Calu3 (cell line): Measurements from ENCODE around the gene NPTX1. TPM values are rescaled to one million over a fixed set of nuclear protein-coding genes. Genes with fewer than 3 reads are reported as not detected.

Source experiments
- BruUV-seq: library from RNA; stranded (reverse); fragments of 400-500 nt; replicated peaks from 2 replicates; lab custom pipeline; 2021; lab: Mats Ljungman, UMichigan
- CTCF ChIA-PET: fragments of 300-600 bp; sonication (Branson Sonifier 250); formaldehyde crosslinking; loops from one replicate; lab custom pipeline; 2022; ENCODE audit warnings: antibody characterized with exemption; lab: Charles Lee
- DNase-seq: peaks from one replicate; pipeline ENCODE4 v3.0.0; 2022
- H3K27ac Mint-ChIP-seq: one replicate; pipeline ENCODE4 v1.8.0; 2022; ENCODE audit warnings: mixed read lengths; ENCODE audit not compliant: unreplicated experiment
- H3K27me3 Mint-ChIP-seq: one replicate; pipeline ENCODE4 v1.8.0; 2022; ENCODE audit warnings: mixed read lengths; ENCODE audit not compliant: unreplicated experiment
- H3K36me3 Mint-ChIP-seq: one replicate; pipeline ENCODE4 v1.8.0; 2022; ENCODE audit warnings: mild to moderate bottlenecking, moderate library complexity, mixed read lengths; ENCODE audit not compliant: insufficient read depth, unreplicated experiment
- H3K4me1 Mint-ChIP-seq: one replicate; pipeline ENCODE4 v1.8.0; 2022; ENCODE audit warnings: mild to moderate bottlenecking, low read depth, mixed read lengths; ENCODE audit not compliant: unreplicated experiment
- H3K4me3 Mint-ChIP-seq: one replicate; pipeline ENCODE4 v1.8.0; 2022; ENCODE audit warnings: mild to moderate bottlenecking, low read depth, moderate library complexity, mixed read lengths; ENCODE audit not compliant: unreplicated experiment
- H3K9me3 Mint-ChIP-seq: one replicate; pipeline ENCODE4 v1.8.0; 2022; ENCODE audit warnings: low read depth, mixed read lengths; ENCODE audit not compliant: unreplicated experiment
- intact Hi-C: fragments of 100-400 bp; cut with micrococcal nuclease; formaldehyde crosslinking; loops from one replicate; pipeline ENCODE4 v1.10.0; 2022; ENCODE audit not compliant: unreplicated experiment
- total RNA-seq: library from RNA; stranded (reverse); gene quantifications from 2 replicates; pipeline ENCODE4 v1.2.3, GENCODE V29; 2022
- TF ChIP-seq, protein P1 (sequence below): fragments of 200-600 bp; IDR thresholded peaks from one replicate; pipeline ENCODE4 v1.8.0; 2022; ENCODE audit warnings: antibody characterized with exemption; ENCODE audit not compliant: unreplicated experiment

The NPTX1 gene
- total RNA-seq, 1 experiment from 2014 or later = 0.21 TPM

DNA sequence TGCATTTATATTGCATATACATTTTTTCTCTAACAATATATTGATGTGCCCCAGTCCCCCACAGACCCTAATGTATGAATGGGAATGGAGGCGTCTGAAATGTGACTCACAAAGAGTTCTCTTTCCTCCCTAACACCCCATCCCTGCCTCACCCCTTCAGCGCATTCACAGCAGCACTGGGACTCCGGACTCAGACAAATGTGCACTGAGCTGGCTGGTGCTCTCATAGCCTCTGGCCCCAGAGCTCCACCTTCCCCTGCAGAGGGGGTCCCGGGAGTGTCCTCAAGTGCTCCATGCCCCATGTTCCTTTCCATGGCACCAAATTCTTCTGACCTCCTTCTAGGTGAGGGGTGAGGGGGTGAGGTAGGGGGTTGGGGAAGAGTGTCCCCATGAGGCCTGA, 20.6 kb downstream of the NPTX1 start:
- CTCF ChIA-PET = interaction anchor here (1.0 to 2.1 kb wide), 2 partner anchors 9 to 29 kb away, joined by 3 to 7 read pairs; no protein-coding TSS in a partner anchor
- H3K4me1 Mint-ChIP-seq = peaks cover 11% of the 10 kb centered on the region
- no peak overlapping the region for H3K27ac Mint-ChIP-seq
- intact Hi-C loops = no loop called here
- no peaks in the 10 kb centered on the region for H3K9me3 Mint-ChIP-seq
- peak overlapping the region; percentile 87 for H3K4me3 Mint-ChIP-seq
- no TSS peak for BruUV-seq
- no peak for DNase-seq
- TF ChIP-seq, protein P1, sequence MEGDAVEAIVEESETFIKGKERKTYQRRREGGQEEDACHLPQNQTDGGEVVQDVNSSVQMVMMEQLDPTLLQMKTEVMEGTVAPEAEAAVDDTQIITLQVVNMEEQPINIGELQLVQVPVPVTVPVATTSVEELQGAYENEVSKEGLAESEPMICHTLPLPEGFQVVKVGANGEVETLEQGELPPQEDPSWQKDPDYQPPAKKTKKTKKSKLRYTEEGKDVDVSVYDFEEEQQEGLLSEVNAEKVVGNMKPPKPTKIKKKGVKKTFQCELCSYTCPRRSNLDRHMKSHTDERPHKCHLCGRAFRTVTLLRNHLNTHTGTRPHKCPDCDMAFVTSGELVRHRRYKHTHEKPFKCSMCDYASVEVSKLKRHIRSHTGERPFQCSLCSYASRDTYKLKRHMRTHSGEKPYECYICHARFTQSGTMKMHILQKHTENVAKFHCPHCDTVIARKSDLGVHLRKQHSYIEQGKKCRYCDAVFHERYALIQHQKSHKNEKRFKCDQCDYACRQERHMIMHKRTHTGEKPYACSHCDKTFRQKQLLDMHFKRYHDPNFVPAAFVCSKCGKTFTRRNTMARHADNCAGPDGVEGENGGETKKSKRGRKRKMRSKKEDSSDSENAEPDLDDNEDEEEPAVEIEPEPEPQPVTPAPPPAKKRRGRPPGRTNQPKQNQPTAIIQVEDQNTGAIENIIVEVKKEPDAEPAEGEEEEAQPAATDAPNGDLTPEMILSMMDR = no peak
- peaks cover 29% of the 10 kb centered on the region for H3K27me3 Mint-ChIP-seq
- H3K36me3 Mint-ChIP-seq = peaks cover 24% of the 10 kb centered on the region

DNA sequence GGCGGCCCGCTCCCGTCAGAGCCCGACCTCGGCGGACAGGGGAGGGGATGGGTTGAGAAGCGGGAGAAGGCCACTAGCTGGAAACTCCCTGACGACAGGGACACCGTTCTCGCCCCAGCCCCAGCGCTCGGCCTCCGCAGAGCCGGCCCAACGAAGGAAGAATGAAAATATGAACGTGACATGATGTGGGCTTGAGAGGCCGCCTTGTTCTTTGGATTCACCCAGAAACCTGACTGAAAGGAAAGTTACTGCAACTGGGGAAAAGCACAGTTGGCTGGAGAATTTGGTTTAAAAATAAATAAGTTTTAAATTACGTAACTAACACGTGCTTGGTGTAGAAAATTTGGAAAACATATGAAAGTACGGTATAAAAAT, 21.1 kb downstream of the NPTX1 start:
- DNase-seq = peak; percentile 56
- CTCF ChIA-PET = interaction anchor here (2.1 kb wide), 1 partner anchor 28 kb away, joined by 7 read pairs; no protein-coding TSS in a partner anchor
- Mint-ChIP-seq H3K27me3 (peaks cover 29% of the 10 kb centered on the region), H3K4me3 (peak overlapping the region; percentile 87), H3K27ac (peak overlapping the region; percentile 84), H3K36me3 (peaks cover 24% of the 10 kb centered on the region), H3K9me3 (no peaks in the 10 kb centered on the region), H3K4me1 (peaks cover 11% of the 10 kb centered on the region)
- TF ChIP-seq, protein P1 = no peak
- intact Hi-C loops = no loop called here
- BruUV-seq = no TSS peak

DNA sequence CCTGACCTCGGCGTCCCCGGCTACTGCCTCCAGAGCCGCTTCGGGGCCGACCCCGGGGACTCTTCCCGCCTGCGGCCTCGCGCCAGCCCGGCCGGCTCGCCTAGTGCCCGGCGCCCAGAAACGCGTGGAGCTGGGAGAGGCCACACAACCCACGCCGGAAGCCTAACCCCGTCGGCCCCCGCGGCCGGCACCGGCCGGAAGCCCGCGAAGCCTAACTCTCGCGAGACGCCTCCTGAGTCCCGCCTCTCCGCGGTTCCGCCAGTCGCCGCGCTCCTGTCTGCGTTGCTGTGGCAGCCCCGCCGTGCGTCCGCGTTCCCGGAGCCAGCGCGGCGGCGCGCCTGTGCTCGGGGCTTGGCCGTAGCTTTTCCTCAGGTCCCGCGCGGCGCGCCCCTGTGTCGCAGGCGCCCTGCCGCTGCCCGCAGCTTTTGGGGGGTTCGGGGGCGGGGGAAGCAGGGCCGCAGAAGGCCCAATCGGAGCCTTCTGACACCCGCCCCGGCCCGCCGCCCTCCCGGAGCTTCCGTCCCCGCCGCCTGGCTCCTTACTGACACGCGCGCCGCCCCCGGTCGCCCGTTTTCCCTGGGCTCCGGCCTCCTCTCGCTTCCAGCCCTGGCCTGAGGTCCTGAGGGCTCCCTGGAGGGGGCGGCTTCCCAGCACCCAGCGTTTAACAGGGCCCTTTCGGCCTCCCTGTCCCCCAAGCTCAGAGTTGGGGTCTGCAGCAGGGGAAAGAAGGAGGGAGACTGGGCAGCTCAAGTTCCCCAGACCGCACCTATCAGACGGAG, 21.7 kb downstream of the NPTX1 start:
- Mint-ChIP-seq H3K36me3 (peaks cover 24% of the 10 kb centered on the region), H3K27ac (peak overlapping the region; percentile 84), H3K4me1 (peaks cover 11% of the 10 kb centered on the region), H3K4me3 (peak overlapping the region; percentile 87), H3K27me3 (peaks cover 23% of the 10 kb centered on the region), H3K9me3 (no peaks in the 10 kb centered on the region)
- peak; percentile 98 for DNase-seq
- TF ChIP-seq, protein P1 = no peak
- CTCF ChIA-PET = interaction anchor here (2.1 kb wide), 1 partner anchor 28 kb away, joined by 7 read pairs; no protein-coding TSS in a partner anchor
- intact Hi-C loops = no loop called here
- TSS peak; percentile 94 for BruUV-seq

DNA sequence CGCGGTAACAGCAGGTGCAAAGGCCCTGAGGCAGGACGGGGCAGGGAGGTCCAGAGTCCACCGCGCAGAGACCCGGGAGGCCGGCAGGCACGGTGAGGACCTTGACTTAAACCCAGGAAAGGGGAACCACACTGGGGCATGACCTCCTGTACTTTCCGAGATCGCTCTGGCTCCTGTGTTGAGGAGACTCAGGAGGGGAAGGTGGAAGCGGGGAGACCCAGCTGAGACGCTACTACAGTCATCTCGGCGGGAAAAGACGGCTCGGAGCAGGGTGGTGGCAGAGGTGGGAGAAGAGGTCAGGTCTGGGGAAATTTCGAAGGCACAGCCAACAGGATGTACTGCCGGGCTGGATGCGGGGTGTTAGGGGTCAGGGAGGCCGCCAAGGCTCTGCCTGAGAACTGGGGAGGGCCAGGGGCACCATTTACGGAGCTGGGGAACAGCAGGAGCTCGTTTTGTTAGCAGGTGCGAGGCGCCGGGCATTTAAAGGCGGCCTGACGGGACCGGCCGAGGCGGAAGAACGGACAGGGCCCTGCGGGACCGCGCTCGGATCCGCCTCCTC, 22.3 kb downstream of the NPTX1 start:
- H3K36me3 Mint-ChIP-seq = peaks cover 24% of the 10 kb centered on the region
- peaks cover 16% of the 10 kb centered on the region for H3K27me3 Mint-ChIP-seq
- DNase-seq = no peak
- intact Hi-C loops = no loop called here
- H3K4me1 Mint-ChIP-seq = peaks cover 11% of the 10 kb centered on the region
- peak overlapping the region; percentile 87 for H3K4me3 Mint-ChIP-seq
- CTCF ChIA-PET = interaction anchor here (2.1 kb wide), 1 partner anchor 27 kb away, joined by 7 read pairs; no protein-coding TSS in a partner anchor
- peak overlapping the region; percentile 84 for H3K27ac Mint-ChIP-seq
- TF ChIP-seq, protein P1 = no peak
- TSS peak; percentile 88 for BruUV-seq
- no peaks in the 10 kb centered on the region for H3K9me3 Mint-ChIP-seq
